H1 (cell line): ENCODE results near the gene KCTD16. TPM values are rescaled to one million over a fixed set of nuclear protein-coding genes. Genes with fewer than 3 reads are reported as not detected.

Experiments
- CTCF ChIA-PET: fragments of 300-600 bp; sonication (Branson Sonifier 250); formaldehyde crosslinking; loops from one replicate; lab custom pipeline; 2021; ENCODE audit not compliant: partially characterized antibody; lab: Charles Lee
- POLR2A ChIA-PET: fragments of 300-600 bp; sonication (Branson Sonifier 250); formaldehyde crosslinking; loops from one replicate; lab custom pipeline; 2021; ENCODE audit warnings: inconsistent platforms; ENCODE audit not compliant: partially characterized antibody; lab: Charles Lee
- DNase-seq, 2 experiments: peaks; one replicate each; pipeline versions ENCODE4 v3.0.0 to v3.0.0-alpha.2; 2010 to 2022; ENCODE audit warnings: low spot score in 2 of 2, low read depth in 1 of 2, mixed read lengths in 1 of 2
- FAIRE-seq: peaks from 2 replicates; lab custom pipeline; 2011; peaks lifted over from hg19 to GRCh38; lab: Jason Lieb, UNC
- H2AFZ ChIP-seq: 2 replicates; pipeline ENCODE4 v1.8.1; 2012; ENCODE audit warnings: low read length, inconsistent platforms
- H2AK5ac ChIP-seq: 2 replicates; pipeline ENCODE4 v1.6.1; 2013; ENCODE audit warnings: low read depth, low read length
- H2BK120ac ChIP-seq: replicated peaks from 2 replicates; pipeline ENCODE3; 2013; ENCODE audit warnings: low read depth, low read length, inconsistent platforms
- H2BK12ac ChIP-seq: 2 replicates; pipeline ENCODE4 v1.6.1; 2013; ENCODE audit warnings: low read depth, low read length
- H2BK15ac ChIP-seq: 2 replicates; pipeline ENCODE4 v1.6.1; 2013; ENCODE audit warnings: low read length
- H2BK20ac ChIP-seq: 2 replicates; pipeline ENCODE4 v1.6.1; 2013; ENCODE audit warnings: low read length
- H2BK5ac ChIP-seq: 2 replicates; pipeline ENCODE4 v1.6.1; 2013; ENCODE audit warnings: low read depth, low read length
- H3K14ac ChIP-seq: 2 replicates; pipeline ENCODE4 v1.6.1; 2013; ENCODE audit warnings: inconsistent platforms; ENCODE audit not compliant: insufficient read length
- H3K18ac ChIP-seq: 2 replicates; pipeline ENCODE4 v1.6.1; 2013; ENCODE audit warnings: low read length; ENCODE audit errors: extremely low read depth
- H3K23ac ChIP-seq: 2 replicates; pipeline ENCODE4 v1.6.1; 2013; ENCODE audit warnings: inconsistent platforms; ENCODE audit not compliant: insufficient read length
- H3K23me2 ChIP-seq: 2 replicates; pipeline ENCODE4 v1.6.1; 2013; ENCODE audit warnings: low read depth, low read length
- H3K27ac ChIP-seq: 2 replicates; pipeline ENCODE4 v1.6.1; 2011; ENCODE audit warnings: low read depth, low read length, inconsistent platforms
- H3K27me3 ChIP-seq, 4 experiments: replicated peaks in 1 of 4; 1 replicate in 1 of 4; 2 replicates in 3 of 4; pipeline versions ENCODE4 v1.6.1 to v1.8.1; 2011 to 2013; ENCODE audit warnings: low read length in 3 of 4, mild to moderate bottlenecking in 3 of 4, inconsistent platforms in 2 of 4, mixed read lengths in 2 of 4, moderate library complexity in 1 of 4; ENCODE audit not compliant: control insufficient read depth in 3 of 4, insufficient read depth in 3 of 4; ENCODE audit errors: extremely low read depth in 1 of 4
- H3K36me3 ChIP-seq, 4 experiments: 2 replicates each; pipeline versions ENCODE4 v1.6.1 to v1.8.1; 2011 to 2013; ENCODE audit warnings: mild to moderate bottlenecking in 4 of 4, low read length in 3 of 4, moderate library complexity in 2 of 4, control low read depth in 1 of 4, inconsistent platforms in 1 of 4; ENCODE audit not compliant: insufficient read depth in 4 of 4, control insufficient read depth in 2 of 4
- H3K4ac ChIP-seq: replicated peaks from 2 replicates; pipeline ENCODE3; 2013; ENCODE audit warnings: low read length, low read depth, mixed read lengths, inconsistent platforms; ENCODE audit not compliant: insufficient read length
- H3K4me1 ChIP-seq, 4 experiments: replicated peaks in 1 of 4; 1 replicate in 1 of 4; 2 replicates in 3 of 4; pipeline versions ENCODE4 v1.6.1 to v1.8.1; 2011 to 2013; ENCODE audit warnings: low read length in 3 of 4, inconsistent platforms in 2 of 4, mixed read lengths in 1 of 4; ENCODE audit not compliant: insufficient read depth in 4 of 4, control insufficient read depth in 3 of 4
- H3K4me2 ChIP-seq, 2 experiments: 2 replicates each; pipeline versions ENCODE4 v1.6.1 to v1.8.1; 2011 to 2013; ENCODE audit warnings: low read depth in 2 of 2, low read length in 2 of 2, control low read depth in 1 of 2, inconsistent platforms in 1 of 2, mild to moderate bottlenecking in 1 of 2; ENCODE audit not compliant: insufficient read depth in 1 of 2
- H3K4me3 ChIP-seq, 4 experiments: fragments of 200-600, 300-600 bp in 1 of 4; sonication (generic), shearing (Covaris generic), sonication (Bioruptor Twin) in 1 of 4; 2 replicates each; pipeline versions ENCODE4 v1.5.1 to v1.8.1; 2011 to 2016; ENCODE audit warnings: low read length in 4 of 4, low read depth in 3 of 4, control low read depth in 2 of 4, inconsistent platforms in 2 of 4, mild to moderate bottlenecking in 2 of 4, mixed read lengths in 1 of 4, moderate library complexity in 1 of 4; ENCODE audit not compliant: insufficient read depth in 2 of 4; ENCODE audit errors: extremely low read depth in 1 of 4
- H3K56ac ChIP-seq: replicated peaks from 2 replicates; pipeline ENCODE3; 2013; ENCODE audit warnings: low read depth, mild to moderate bottlenecking, mixed read lengths, low read length, inconsistent platforms; ENCODE audit not compliant: insufficient read length
- H3K79me1 ChIP-seq: 2 replicates; pipeline ENCODE4 v1.6.1; 2013; ENCODE audit warnings: low read depth, low read length, control low read depth
- H3K79me2 ChIP-seq, 2 experiments: 2 replicates each; pipeline versions ENCODE4 v1.6.1 to v1.8.1; 2012 to 2013; ENCODE audit warnings: low read length in 2 of 2, mild to moderate bottlenecking in 2 of 2, inconsistent platforms in 1 of 2; ENCODE audit not compliant: insufficient read depth in 2 of 2, control insufficient read depth in 1 of 2
- H3K9ac ChIP-seq, 4 experiments: replicated peaks in 1 of 4; 1 replicate in 1 of 4; 2 replicates in 3 of 4; pipeline versions ENCODE4 v1.6.1 to v1.8.1; 2011 to 2013; ENCODE audit warnings: low read depth in 3 of 4, low read length in 3 of 4, control low read depth in 2 of 4, mild to moderate bottlenecking in 2 of 4, moderate library complexity in 2 of 4, inconsistent platforms in 1 of 4; ENCODE audit errors: extremely low read depth in 1 of 4
- H3K9me3 ChIP-seq, 2 experiments: 2 replicates each; pipeline versions ENCODE4 v1.6.1 to v1.8.1; 2012 to 2013; ENCODE audit warnings: mild to moderate bottlenecking in 2 of 2, moderate library complexity in 2 of 2, control low read depth in 1 of 2, inconsistent platforms in 1 of 2, low read depth in 1 of 2, low read length in 1 of 2, mixed read lengths in 1 of 2; ENCODE audit not compliant: insufficient read depth in 2 of 2
- H4K20me1 ChIP-seq, 2 experiments: replicated peaks in 1 of 2; 2 replicates each; pipeline versions ENCODE3 to v1.8.1; 2011 to 2013; ENCODE audit warnings: inconsistent platforms in 2 of 2, low read length in 2 of 2, mild to moderate bottlenecking in 1 of 2; ENCODE audit not compliant: insufficient read depth in 2 of 2, control insufficient read depth in 1 of 2
- H4K5ac ChIP-seq: 2 replicates; pipeline ENCODE4 v1.6.1; 2013; ENCODE audit warnings: low read length, low read depth, mixed read lengths, inconsistent platforms; ENCODE audit not compliant: insufficient read length
- H4K8ac ChIP-seq: 2 replicates; pipeline ENCODE4 v1.8.0; 2013; ENCODE audit warnings: mild to moderate bottlenecking, moderate library complexity, low read length, inconsistent platforms; ENCODE audit not compliant: insufficient read depth; ENCODE audit errors: extremely low read depth
- H4K91ac ChIP-seq: replicated peaks from 2 replicates; pipeline ENCODE3; 2013; ENCODE audit warnings: low read length, mixed read lengths, inconsistent platforms; ENCODE audit not compliant: insufficient read length
- CTBP2 ChIP-seq: IDR thresholded peaks from 2 replicates; pipeline ENCODE4 v1.7.0; 2011; ENCODE audit warnings: borderline replicate concordance, mild to moderate bottlenecking, moderate library complexity, mixed read lengths, low read length; ENCODE audit not compliant: insufficient read depth, insufficient read length
- SP4 ChIP-seq: IDR thresholded peaks from 2 replicates; pipeline ENCODE4 v1.6.1; 2012; ENCODE audit warnings: low read length, inconsistent platforms
- TCF12 ChIP-seq: IDR thresholded peaks from 2 replicates; pipeline ENCODE4 v1.6.1; 2011; ENCODE audit warnings: low read depth, mild to moderate bottlenecking, low read length
- WGBS, 2 experiments: shearing (Covaris generic) in 1 of 2; methylation state at CpG; one replicate each; pipeline versions ENCODE4 v1.1.6 to v1.1.7; 2013 to 2015; ENCODE audit warnings: low lambda C conversion rate in 2 of 2, mixed read lengths in 2 of 2, inconsistent platforms in 1 of 2, low coverage in 1 of 2, missing lambda C conversion rate in 1 of 2; ENCODE audit not compliant: insufficient replicate concordance in 2 of 2, insufficient coverage in 1 of 2, insufficient read length in 1 of 2; ENCODE audit errors: extremely low coverage in 1 of 2, missing lambda C conversion rate in 1 of 2; 5-methylcytosine and 5-hydroxymethylcytosine counted together
- polyA plus RNA-seq, 7 experiments: library from polyadenylated mRNA; depleted of rRNA in 3 of 7; stranded (reverse) in 5 of 7; unstranded in 2 of 7; fragments of >200 nt in 5 of 7; fragments of 200-250 nt in 2 of 7; gene quantifications; 1 replicate in 5 of 7; 2 replicates in 1 of 7; 4 replicates in 1 of 7; pipeline versions ENCODE4 v1.2.1 to v1.2.3, GENCODE V29; 2011 to 2013; ENCODE audit warnings: missing spikeins in 2 of 7, mixed read lengths in 2 of 7
- total RNA-seq: library from RNA; stranded (reverse); fragmentation: NEBNext Ultra II Directional; extraction: Animal tissue kit (Norgen Biotek cat#: 25700); gene quantifications from 2 replicates; pipeline ENCODE4 v1.2.1, GENCODE V29; 2021
- TF ChIP-seq, protein P1 (sequence below): IDR thresholded peaks from 2 replicates; pipeline ENCODE4 v1.6.1; 2012; ENCODE audit warnings: low read length, inconsistent platforms

KCTD16 gene
- total and polyA plus RNA-seq, 2 of the 8 experiments (the other 6 are each of a cell fraction or from before 2014, with no cell fraction given): 0.03 to 0.24 TPM

DNA sequence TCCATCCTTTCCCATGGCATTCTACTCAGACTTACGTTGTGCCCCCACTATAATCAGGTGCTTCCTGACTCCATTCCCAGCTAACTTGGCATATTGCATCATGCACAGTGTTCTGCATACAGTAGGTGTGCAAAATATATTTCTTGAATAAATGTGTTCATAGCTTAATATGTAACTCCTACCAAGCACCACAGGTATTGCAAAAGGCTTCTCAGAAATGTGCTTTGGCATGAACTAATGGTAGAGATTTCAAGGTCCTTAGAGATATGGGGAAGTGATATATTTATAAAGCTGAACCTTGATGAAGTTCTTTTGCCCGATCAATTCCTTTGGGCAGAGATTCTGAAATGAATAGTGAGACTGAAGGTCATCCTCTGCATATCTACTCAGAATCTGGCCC lies 220.4 kb downstream of the KCTD16 start:
- Histone ChIP-seq H2BK120ac (no peak overlapping the region), H2BK15ac (no peak overlapping the region), H3K27ac (no peak overlapping the region), H2AK5ac (no peak overlapping the region), H3K4ac (no peak overlapping the region), H2BK12ac (no peak overlapping the region), H4K5ac (no peak overlapping the region), H3K4me1 (no peaks in the 10 kb centered on the region), H3K56ac (no peak overlapping the region), H3K27me3 (no peaks in the 10 kb centered on the region), H4K20me1 (no peaks in the 10 kb centered on the region), H2BK5ac (no peak overlapping the region), H3K9me3 (no peaks in the 10 kb centered on the region; a peak in 1 of 4 replicates), H3K9ac (no peak overlapping the region), H3K4me3 (no peak overlapping the region), H2BK20ac (no peak overlapping the region), H3K23me2 (no peaks in the 10 kb centered on the region), H3K79me2 (no peaks in the 10 kb centered on the region), H3K14ac (no peak overlapping the region), H3K4me2 (no peak overlapping the region), H4K91ac (no peak overlapping the region), H3K79me1 (no peaks in the 10 kb centered on the region), H3K23ac (no peak overlapping the region), H2AFZ (no peak overlapping the region), H4K8ac (no peak overlapping the region), H3K18ac (no peak overlapping the region), H3K36me3 (no peaks in the 10 kb centered on the region)
- ChIA-PET CTCF (interaction anchor here (1.0 to 9.1 kb wide), 11 partner anchors 8 to 1422 kb away, joined by 3 to 71 read pairs (median 7); no protein-coding TSS in a partner anchor), POLR2A (no interaction called here)
- WGBS, 2 experiments: 93% methylated on average over 2 of the region's 2 CpGs; no CpG with 5 or more reads in 1 of the 2 experiments
- no peak for TF ChIP-seq CTBP2
- TF ChIP-seq TCF12: no peak
- TF ChIP-seq, protein P1, sequence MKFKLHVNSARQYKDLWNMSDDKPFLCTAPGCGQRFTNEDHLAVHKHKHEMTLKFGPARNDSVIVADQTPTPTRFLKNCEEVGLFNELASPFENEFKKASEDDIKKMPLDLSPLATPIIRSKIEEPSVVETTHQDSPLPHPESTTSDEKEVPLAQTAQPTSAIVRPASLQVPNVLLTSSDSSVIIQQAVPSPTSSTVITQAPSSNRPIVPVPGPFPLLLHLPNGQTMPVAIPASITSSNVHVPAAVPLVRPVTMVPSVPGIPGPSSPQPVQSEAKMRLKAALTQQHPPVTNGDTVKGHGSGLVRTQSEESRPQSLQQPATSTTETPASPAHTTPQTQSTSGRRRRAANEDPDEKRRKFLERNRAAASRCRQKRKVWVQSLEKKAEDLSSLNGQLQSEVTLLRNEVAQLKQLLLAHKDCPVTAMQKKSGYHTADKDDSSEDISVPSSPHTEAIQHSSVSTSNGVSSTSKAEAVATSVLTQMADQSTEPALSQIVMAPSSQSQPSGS: no peak
- TF ChIP-seq SP4: no peak
- no peak for DNase-seq
- no peak for FAIRE-seq
